ENCODE measurements around the gene ZNF385C. TPM values are rescaled to one million over a fixed set of nuclear protein-coding genes. Genes with fewer than 3 reads are reported as not detected.

ZNF385C gene
- total RNA-seq, 1 experiment from 2014 or later = 1.9 TPM

DNA sequence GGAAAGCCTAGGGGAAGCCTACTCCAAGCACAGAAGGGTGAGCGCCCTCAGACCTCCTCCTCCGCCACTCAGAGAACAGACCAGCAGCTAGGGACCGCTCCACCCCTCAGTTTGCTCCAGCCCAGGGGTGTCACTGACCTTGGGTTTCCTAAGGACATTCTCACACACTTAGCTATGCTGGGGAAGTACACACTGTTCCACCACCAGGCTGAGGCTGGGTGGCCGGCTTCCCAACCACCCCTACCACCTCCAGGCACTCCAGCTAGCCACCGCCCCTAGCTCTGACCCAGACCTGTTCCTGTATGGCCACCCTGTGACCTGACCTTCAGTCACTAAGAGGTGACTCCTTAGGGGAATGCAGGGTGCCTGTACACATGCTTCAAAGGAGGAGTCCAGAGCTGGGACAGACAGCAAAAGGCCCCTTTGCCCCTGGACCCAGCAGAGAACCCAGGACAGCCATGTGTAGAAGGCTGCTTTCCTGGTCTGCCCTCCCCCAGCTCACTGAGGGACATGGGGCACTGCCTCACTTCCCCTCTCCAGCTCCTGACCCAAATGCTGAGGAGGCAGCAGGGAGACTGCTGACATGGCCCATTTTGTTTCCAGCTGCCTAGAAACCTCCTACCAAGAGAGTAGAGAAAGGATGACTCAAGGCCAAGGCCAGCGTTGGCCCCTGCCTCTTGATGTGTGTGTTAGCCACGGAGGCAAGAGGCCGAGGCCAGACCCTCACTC, 31.0 kb upstream of the ZNF385C start:
- in situ Hi-C loops (cut with HindIII; ENCODE audit: low sequenced_read_pairs) = no loop called here
- no peak for DNase-seq (ENCODE audit: low spot score)

DNA sequence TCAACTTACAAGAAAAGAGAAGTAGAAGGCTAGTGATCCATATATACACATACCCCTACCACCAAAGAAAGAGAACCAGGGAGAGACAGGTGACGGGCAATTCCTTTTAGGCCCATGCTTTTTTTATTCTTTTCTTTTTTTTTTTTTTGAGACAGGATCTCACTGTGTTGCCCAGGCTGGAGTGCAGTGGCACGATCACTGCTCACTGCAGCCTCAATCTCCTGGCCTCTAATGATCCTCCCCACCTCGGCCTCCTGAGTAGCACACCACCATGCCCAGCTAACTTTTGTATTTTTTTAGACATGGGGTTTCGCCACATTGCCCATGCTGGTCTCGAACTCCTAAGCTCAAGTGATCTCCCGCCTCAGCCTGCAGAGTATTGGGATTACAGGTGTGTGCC, 29.1 kb upstream of the ZNF385C start:
- in situ Hi-C loops (cut with HindIII; ENCODE audit: low sequenced_read_pairs) = no loop called here
- DNase-seq (ENCODE audit: low spot score) = no peak

DNA sequence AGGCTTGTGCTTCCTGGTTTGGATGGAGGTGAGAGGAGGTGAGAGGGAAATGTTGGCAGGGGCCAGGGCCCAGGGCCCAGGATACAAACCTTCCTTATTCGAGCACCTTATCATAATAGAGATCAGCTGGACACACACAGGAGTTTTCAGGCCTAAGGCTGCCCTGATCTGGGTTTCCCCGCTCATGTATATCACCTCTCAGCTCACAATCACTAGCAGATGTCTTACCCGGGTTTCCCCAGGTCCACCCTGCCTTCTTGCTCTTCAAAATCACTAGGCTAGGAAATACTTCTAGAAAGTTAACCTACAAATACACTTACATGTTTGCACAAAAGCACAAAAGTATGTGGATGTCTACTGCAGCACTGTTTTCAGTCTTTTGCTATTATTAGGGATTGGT, 28.6 kb upstream of the ZNF385C start:
- in situ Hi-C loops (cut with HindIII; ENCODE audit: low sequenced_read_pairs) = no loop called here
- DNase-seq (ENCODE audit: low spot score) = no peak

DNA sequence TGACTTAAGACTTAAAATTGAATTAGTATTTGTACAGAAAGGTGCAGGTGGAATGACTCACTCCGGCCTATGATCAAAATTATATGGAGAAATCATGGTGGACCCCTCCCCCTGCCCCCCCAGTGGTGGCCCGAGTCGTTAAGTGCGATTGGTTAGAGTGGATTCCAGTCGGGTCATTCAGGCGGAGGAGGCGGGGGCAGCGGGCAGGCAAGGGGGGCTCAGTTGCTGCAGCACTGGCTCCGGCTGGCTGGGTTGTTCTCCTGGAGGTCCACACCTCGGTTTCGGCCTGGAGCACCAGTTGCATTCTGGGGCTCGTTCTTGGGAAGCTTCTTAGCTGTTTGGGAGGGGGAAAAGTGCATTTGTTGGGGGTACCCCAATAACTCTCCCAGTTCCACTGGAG, 27.3 kb upstream of the ZNF385C start:
- DNase-seq (ENCODE audit: low spot score) = no peak
- in situ Hi-C loops (cut with HindIII; ENCODE audit: low sequenced_read_pairs) = no loop called here

DNA sequence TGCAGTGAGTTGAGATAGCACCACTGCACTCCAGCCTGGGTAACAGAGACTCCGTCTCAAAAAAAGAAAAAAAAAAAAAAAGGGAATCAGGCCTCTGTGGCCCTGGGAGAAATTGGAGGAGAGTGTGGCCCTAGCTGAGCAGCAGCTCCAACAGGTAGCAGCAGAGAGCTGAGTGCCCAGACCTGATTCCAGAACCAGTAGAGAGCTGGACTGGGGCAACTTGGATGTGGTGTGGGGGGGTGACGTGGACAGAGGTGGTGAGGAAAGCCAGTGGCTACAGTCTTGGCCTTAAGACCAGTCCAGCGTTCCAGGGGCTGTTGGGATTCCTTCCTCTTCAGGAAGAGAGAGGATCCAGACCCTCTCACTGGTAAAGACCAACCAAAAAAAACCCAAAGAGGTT, 26.0 kb upstream of the ZNF385C start:
- in situ Hi-C loops (cut with HindIII; ENCODE audit: low sequenced_read_pairs) = no loop called here
- no peak for DNase-seq (ENCODE audit: low spot score)

DNA sequence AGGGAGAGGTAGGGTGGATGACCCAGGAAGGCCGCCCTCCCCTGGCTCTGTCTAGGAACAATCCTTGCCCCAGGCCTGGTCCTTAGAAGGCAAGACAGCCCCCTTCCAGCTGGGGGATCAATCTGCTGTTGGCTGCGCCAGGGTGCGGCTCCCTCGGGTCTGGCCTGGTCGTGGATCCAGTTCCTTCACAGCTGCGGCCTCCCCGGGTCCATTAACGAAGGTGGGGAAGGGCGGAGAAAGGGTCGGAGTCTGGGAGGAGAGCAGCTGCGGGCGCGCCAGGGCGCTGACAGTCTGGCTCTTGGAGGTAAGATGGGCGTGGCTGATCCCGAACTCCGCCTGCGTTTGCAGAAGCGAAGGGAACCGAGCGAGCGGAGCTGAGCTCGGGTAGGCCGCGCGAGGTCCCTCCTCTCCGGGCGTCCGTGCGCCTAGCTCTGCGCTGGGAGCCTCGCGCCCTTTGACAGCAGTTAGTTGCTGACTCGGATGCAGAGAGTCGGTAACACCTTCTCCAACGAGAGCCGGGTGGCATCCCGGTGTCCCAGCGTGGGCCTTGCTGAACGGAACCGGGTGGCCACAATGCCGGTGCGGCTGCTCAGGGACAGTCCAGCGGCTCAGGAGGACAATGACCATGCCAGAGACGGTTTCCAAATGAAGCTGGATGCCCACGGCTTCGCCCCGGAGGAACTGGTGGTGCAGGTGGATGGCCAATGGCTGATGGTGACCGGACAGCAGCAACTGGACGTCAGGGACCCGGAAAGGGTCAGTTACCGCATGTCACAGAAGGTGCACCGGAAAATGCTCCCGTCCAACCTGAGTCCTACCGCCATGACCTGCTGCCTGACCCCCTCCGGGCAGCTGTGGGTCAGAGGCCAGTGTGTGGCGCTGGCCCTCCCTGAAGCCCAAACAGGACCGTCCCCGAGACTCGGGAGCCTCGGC, 24.4 kb upstream of the ZNF385C start, which contains the start of gene HSPB9:
Gene HSPB9 (plus strand): TSS at position 434 of the 933 bp plus-strand sequence. CDS start 47 bp downstream, at position 481.
- DNase-seq (ENCODE audit: low spot score) = no peak
- in situ Hi-C loops (cut with HindIII; ENCODE audit: low sequenced_read_pairs) = no loop called here

DNA sequence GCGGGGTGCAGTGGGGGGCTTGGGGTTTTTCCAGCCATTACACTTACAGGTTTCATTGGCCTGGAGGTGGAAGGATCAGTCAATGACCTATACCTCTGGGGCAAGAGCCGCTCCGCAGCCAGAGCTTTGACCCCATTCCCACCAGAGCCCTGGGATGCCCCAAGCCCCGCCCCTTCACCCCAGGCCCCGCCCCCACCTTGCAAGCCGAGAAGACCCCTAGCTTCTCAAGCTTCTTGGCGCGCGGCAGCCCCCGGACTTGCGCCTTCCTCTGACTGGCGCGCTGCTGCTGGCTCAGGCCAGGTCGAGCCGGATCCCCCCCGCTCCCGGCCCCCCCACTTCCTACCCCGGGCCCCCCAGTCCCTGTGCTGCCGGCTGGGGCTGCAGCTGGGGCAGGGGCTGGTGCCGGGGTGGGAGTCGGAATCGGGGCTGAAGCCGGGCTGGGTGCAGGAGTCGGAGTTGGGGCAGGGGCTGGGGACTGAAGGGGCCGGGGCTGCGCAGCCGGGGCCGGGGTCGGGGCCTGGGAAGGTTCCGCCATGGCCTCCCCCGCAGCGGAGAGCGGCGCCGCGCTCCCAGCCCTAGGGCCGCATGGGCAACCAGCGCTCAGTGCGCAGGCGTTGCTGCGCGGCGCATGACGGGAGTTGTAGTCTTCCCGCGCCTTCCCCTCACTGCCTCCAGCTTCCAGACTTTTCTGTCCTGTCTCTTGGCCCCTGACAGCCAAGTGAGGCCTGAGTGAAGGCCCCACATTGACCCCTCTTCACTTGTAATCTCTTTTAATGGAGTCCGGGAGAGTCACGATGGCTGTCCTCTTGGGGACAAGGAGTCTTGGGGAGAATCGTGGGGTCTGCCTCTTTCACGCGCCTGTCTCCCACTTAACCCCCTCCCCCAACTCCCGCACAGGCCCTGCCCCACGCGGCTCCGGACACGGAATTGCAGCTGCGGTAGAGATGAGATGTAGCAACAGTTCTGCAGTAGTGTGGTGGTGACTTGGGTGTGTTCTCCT, 22.8 kb upstream of the ZNF385C start, which contains the start of gene KAT2A:
Gene KAT2A (minus strand): TSS at position 598 of the 1,000 bp plus-strand sequence. CDS start 63 bp downstream, at position 535.
- DNase-seq (ENCODE audit: low spot score) = peak; percentile 85
- in situ Hi-C loops (cut with HindIII; ENCODE audit: low sequenced_read_pairs) = no loop called here

DNA sequence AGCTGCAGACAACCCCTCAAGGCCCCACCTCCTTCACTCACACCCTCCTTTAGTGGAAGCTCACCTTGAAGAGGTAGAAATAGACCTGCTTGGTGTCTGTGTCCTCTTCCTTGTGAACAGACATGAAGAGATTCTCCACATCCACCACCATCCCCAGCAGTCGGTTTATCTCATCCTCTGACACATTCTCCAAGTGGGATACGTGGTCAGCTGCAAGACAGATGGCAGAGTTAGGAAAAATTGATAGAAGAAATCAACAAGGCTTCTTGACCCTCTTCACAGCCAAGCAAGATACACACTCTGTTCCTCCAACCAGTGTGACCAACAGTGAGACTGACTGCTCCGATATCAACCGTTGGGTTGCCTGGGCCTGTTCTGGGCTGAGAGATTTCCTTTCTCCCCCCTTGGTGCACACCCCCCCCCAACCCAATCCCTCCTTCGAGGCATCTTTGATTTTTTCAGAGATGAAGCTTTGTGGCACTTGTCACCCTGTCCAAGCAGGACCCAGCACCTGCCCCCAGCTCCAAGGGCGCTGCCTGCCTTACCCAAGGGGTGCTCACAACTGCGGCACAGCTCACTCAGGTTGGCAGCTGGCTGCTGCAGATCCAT, 22.0 kb upstream of the ZNF385C start:
- no peak for DNase-seq (ENCODE audit: low spot score)
- in situ Hi-C loops (cut with HindIII; ENCODE audit: low sequenced_read_pairs) = no loop called here

DNA sequence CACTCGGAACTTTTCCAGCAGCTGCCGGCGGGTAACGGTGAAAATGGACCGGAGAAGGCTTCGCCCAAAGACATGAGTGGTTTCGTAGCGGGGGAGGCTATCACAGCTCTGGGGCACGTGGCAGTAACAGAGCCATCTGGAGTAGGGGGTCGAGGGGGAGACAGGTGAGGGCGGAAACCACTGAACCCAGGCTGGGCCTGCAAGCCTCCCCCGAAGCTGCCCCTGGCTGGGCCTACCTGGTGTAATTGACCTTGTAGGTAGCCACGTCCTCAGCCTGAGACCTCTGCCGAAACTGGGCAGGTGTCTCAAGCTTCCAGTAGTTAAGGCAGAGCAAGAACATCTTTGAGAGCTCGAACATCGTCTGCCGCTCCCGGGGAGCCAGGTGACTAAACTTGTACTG, 21.0 kb upstream of the ZNF385C start:
- no peak for DNase-seq (ENCODE audit: low spot score)
- in situ Hi-C loops (cut with HindIII; ENCODE audit: low sequenced_read_pairs) = no loop called here

DNA sequence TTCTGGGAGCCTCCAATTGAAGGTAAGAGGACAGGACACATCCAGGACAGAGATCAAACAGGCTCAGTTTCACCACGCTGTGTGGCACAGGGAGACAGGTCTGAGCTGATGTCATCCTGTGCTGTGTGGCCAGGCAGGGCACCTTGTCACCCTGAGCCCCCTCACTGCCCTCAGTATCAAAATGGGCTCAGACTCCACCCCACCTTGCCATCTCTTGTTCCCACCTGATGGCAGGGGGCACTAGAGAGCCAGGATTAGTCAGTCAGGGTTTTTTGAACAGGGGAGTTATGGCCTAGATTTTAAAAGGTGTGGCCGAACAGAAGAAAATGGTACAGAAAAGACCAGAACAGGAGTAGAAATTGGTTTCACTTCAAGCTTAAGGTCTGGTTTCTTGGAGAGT, 20.3 kb upstream of the ZNF385C start:
- DNase-seq (ENCODE audit: low spot score) = no peak
- in situ Hi-C loops (cut with HindIII; ENCODE audit: low sequenced_read_pairs) = no loop called here

DNA sequence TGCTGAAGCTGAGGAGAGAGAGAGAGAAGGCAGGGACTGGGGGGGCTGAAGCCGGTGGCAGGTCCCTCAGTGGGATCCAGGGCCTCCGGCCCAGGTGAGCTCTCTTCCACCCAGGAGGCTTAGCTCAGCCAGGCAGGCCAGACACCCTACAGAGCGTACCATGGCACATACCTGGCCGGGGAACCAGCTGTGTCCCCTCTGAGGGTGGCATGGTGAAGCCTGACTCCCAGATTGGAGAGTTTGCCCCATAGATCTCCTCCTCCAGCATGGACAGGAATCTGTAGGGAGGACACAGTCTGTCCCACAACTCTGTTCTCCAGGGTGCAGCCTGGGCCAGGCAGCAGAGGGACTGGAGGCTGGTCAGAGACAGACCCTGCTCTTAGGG, 19.8 kb upstream of the ZNF385C start:
- no peak for DNase-seq (ENCODE audit: low spot score)
- in situ Hi-C loops (cut with HindIII; ENCODE audit: low sequenced_read_pairs) = no loop called here

DNA sequence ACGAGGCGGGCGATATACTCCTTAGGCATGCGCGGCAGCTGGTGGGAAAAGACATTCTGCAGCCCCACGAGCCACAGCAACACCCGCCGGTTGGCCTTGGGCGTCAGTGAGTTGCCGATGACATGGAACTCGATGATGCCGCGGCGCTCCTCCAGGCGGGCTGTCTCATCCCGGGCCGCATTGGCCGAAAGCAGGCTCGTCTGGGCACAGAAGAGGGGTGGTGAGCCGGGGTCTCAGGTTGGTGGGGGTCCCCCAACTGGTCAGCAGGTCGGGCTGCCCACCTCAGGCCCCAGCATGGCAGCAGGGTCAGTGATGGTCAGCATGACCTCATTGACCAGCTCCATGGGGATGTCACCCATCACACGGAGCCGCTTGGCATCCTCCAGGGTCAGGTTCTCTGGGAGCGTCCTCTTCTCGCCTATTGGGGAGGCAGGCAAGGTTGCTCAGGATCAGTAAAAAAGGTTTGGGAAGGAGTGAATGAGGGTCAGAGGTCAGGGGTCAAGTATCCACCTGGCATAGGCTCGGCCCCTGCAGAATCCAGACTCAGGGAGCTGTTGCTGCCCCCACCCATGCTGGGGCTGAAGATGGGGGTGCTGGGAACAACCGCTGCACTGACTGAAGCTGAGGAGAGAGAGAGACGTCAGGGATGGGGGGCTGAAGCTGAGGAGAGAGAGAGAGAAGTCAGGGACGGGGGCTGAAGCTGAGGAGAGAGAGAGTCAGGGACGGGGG, 19.3 kb upstream of the ZNF385C start:
- no peak for DNase-seq (ENCODE audit: low spot score)
- in situ Hi-C loops (cut with HindIII; ENCODE audit: low sequenced_read_pairs) = no loop called here

DNA sequence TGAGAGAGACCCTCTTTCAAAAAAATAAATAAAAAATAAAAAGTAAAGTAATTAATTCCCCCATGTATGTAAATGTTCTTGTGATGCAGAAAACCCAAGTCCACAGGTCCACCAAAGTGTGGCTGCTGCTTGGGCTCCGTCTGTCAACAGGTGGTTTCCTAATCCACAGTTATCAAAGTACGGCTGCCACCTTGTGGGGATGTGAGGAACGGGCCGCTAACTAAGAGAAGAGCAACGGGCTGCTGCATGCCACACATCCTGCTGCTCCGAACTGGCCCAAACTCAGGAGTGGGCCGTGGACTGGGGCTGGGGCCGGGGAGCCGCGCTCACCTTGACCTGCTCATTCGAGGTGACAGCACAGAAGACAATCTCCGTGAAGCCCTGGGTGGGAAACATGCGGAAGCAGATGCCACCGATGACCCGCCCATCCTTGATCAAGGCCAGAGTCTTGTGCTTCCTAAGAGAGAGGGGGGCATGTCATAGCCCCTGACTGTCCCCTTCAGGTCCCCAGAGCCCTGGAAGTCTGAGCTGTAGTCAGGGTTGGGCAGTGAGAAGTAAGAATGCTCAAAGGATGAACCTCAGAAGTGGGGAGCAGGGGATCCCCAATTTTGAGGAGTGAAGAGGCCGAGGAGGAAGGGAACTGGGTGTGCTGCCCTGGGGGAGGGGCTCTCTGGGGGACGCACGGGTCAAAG, 18.6 kb upstream of the ZNF385C start:
- in situ Hi-C loops (cut with HindIII; ENCODE audit: low sequenced_read_pairs) = no loop called here
- DNase-seq (ENCODE audit: low spot score) = peak; percentile 90

DNA sequence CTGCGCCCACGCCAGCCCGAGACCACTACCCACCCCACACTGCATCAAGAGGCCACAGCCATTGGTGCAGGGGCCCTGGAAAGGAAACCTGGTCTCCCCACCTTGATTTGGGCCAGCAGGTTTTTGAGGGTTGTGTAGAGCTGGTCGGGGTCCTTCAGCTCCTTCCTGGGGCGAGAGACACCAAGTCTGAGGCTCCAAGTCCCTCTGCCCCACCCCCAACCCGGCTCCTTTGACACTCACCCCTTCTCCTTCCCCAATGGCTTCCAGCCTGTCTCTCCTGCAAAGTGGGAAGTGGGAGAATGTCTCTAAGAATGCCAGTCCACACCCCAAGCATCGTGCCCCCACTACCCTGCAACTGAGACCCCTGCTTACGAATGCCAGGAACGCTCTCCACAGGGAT, 15.8 kb upstream of the ZNF385C start:
- in situ Hi-C loops (cut with HindIII; ENCODE audit: low sequenced_read_pairs) = no loop called here
- DNase-seq (ENCODE audit: low spot score) = no peak

DNA sequence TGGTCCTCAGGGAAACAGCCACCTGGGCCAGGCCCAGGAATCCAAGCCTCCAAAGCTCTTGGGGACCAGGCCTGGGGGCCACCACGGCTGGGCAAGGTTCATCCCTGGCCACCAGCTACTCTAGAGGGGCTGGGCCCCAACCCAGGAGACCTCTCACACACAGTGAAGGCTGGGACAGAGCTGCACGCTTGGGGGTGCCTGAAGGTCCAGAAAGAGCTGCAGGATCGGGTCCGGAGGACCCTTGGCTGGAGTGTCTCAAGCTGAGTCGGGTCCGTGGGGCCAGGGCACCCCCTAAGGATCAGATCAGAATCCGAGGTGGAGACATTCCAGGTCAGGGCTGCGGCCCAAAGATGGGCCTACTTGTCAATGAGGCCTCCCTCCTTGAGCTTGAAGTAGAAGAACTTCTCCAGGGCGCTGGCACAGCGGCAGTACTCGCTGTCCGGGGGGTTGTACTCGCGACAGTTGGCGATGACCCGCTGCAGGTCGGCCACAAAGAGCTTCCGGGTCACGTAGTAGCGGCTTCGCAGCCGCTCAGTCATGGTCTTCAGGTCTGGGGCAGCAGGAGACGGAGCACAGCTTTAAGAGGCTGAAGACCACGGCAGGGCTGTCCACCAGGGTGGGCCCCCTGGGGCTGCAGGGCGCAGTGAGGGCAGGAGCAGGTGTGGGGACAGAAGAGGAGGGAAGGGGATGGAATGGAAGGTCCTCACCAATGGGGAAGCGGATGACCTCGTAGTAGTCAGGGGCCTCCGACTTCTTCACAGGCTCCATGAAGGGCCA, 15.2 kb upstream of the ZNF385C start:
- no peak for DNase-seq (ENCODE audit: low spot score)
- in situ Hi-C loops (cut with HindIII; ENCODE audit: low sequenced_read_pairs) = no loop called here

DNA sequence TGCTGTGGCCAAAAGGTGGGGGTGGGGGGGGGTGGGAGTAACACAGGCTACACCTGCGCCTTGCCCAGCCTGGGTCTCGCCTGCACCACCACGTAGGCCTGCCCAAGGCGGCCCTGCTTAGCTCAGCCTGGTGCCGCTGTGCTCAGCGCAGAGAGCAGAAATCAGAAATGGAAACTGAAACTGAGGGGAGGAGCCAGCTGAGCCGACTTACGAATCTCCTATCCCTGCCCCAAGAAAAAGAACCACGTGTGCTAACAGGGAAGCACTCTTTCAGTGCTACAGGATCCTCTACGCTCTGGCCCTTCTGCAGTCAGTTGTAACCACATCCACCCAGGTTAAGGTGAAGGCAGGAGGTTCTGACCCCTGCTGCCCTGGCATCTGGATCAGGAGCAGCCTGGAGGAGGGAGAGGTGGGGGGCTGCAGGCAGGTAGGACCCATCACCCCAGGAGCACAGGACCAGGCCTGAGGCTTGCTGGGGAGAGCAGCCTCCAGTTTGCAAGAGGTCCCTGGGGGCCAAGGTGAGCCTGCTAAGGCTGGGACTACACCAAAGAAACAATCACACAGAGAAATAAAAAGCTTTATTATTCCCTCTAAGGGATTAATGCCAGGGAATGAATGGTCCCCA, 14.4 kb upstream of the ZNF385C start, which contains the start of gene DHX58:
Gene DHX58 (minus strand): TSS at position 163 of the 625 bp plus-strand sequence. CDS start 822 bp downstream, outside the sequence.
- in situ Hi-C loops (cut with HindIII; ENCODE audit: low sequenced_read_pairs) = no loop called here

More for the DNA sequence above, 14.4 kb upstream of the ZNF385C start, which contains the start of gene DHX58:
- DNase-seq (ENCODE audit: low spot score) = peak; percentile 71
